GM18870 (cell line): ENCODE data around the gene CYP2R1.
"Not testable (repeated sequence)": the region's sequence is repeated elsewhere in the genome, so short reads cannot be mapped to it uniquely, and the experiment has no call there.

Experiments
- ATAC-seq: cut with Tn5 transposase; IDR thresholded peaks from one replicate; pipeline ENCODE4 v1.9.1; 2021; ENCODE audit warnings: moderate library complexity; ENCODE audit not compliant: unreplicated experiment

CYP2R1 gene

DNA sequence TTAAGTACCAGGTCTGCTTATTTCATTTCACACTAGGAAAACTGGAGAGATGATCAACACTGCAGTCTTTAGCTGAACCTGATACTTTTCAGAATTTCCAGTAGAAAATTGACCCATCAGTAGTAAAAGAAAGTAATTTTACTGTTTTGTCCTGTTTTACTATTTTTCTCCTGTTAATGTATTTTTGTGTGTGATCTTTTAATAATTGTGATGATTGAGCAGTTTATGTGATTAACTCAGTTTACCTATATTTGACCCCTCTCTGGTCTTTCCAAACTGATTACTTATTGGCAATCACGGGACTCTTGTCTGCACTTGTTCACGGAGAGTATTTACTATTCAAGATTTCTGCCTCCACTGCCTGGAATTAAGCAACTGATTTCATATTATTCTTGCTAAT is 546 bp upstream of the CYP2R1 start:
- no peak for ATAC-seq

DNA sequence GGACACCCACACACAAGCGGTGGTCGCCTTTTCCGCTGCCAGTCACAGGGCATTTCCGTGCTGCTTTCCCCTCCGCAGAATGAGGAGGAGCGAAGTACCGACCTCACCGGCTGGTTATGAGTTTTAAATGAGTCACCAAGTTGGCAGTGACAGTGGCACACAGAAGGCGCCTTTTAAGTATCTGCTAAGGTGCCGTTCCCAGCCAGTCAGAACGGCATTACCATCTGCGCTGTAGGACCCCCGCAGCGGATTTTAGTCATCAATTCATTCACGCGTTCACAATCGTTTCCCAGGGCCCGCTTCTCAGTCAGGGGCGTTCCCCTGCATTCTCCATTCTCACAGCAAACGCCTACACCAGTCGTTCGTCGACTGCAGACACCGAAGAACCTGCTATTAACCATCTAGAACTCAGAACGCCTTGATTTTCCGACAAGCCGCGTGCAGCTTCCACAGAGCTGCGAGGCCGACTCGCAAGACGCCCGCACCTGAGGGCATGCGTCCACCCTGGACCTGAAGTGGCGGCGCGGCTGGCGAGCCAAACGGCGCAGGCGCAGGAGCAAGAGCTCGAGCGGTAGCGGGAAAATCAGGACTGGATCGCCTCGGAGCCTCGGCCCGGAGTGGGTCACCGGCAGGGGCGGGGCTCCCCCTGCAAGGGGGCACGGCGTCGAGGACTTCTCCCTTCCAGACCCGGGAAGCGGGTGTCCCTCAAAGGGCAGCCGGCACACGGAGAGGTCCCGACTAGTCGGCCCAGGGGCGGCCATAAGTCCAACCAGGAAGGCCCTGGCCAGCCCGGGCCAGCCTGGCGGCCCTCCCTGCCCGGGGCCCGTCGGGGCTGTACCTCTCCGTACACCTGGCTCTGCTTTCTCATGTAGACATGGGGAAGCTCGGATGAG is 642 bp downstream of the CYP2R1 start:
- ATAC-seq: peak; percentile 45

DNA sequence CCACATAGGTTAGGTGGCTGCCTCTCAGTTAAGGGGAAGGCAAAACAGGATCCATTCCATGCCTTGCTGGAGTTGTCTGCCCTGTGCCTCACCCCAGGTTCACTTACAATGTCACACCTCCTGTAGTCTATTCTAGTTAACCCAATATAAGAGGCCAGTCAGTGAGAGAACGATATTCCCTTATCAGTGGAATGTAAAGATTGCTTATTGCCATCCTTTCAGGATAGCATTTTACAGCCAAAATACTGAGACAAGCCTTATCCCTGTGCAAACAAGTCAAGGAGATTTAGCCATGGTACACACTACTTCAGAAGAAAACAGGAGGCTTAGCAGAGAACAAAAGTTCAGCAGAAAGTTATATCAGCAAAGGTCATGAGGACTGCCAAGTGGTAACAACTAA is 5.5 kb downstream of the CYP2R1 start:
- ATAC-seq: no peak

DNA sequence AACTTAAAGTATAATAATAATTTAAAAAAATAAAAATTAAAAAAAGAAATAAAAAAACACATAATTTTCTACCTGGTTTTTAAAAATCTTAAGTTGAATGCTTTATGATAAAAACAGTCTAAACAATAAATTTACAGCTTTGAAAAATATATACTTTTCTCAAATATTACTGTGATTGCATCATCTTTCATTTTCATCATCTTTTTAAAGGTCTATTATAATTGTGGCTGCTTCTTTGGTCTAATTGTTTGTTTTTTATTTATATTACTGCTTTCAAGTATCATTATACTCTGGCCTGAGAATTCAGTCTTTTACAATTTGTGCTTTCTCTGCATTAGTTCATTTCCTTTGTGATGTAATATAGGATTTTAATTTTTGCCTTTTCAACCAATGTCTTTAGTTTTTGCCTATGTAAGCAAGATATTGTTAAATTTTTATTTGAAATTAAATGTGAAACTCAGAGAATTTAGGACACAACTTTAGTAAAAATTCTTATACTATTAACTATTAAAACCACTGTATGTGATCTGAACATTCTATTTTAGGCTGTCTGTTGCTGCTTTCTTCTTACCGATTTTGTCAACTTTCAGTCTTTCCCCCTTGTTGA is 7.3 kb downstream of the CYP2R1 start:
- no peak for ATAC-seq

DNA sequence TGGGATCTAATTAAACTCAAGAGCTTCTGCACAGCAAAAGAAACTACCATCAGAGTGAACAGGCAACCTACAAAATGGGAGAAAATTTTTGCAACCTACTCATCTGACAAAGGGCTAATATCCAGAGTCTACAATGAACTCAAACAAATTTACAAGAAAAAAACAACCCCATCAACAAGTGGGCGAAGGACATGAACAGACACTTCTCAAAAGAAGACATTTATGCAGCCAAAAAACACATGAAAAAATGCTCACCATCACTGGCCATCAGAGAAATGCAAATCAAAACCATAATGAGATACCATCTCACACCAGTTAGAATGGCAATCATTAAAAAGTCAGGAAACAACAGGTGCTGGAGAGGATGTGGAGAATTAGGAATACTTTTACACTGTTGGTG is 8.3 kb downstream of the CYP2R1 start:
- ATAC-seq: not testable (repeated sequence)

DNA sequence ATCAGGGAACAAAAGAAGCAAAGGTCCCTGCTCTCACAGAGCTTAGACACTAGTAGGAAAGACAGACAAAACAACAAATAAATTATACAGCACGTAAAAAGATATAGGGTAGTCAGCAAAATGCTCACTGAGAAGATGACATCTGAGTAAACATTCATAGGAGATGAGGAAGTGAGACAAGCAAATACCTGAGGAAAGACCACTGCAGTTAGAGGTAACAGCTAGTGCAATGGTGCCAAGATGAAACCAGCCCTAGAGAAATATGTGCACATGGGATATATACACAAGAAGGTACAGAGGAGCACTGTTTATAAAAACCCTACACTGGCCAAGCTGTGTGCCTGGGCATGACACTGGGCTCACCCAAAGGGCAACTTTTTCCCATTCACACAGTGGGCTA is 9.8 kb downstream of the CYP2R1 start:
- ATAC-seq: no peak

DNA sequence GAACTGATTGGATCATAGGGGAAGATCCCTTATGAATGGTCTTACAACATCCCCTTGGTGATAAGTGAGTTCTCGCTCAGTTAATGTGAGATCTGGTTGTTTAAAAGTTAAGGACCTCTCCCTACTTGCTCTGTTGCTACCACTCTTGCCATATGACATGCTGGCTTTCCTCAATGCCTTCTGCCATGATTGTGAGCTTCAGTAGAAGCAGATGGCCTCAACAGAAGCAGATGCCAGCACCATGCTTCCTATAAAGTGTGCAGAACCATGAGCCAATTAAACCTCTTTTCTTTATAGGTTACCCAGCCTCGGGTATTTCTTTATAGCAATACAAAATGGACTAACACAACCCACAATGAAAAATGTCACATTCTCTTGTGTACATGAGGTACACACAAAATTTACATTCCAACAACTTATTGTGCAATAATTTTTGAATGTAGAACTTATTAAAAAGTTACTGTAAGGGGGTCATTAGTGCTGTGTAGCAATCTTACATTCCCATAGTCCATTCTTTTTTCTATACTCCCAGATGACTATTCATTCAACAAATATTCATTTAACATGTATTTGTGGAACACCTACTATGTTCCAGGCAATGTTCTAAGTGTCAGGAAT is 10.3 kb downstream of the CYP2R1 start:
- no peak for ATAC-seq

DNA sequence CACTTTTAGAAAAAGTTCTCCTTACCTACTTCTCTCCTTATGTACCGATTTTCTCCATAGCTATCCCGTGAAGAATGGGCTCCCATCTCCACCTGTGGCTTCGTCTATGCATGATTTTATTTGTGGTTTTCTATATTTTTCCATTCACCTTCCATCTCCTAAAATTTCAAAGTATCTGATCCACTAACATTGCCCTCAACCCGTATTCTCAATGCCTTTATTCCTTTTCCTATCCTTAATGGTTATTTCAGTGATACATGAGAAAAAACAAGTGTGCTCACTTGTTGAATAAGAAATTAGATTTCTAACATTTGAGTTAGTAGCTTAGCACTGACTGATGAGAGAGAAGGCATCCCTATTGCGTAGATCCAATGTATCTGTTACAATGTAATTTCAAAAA is 16.9 kb downstream of the CYP2R1 start:
- no peak for ATAC-seq

DNA sequence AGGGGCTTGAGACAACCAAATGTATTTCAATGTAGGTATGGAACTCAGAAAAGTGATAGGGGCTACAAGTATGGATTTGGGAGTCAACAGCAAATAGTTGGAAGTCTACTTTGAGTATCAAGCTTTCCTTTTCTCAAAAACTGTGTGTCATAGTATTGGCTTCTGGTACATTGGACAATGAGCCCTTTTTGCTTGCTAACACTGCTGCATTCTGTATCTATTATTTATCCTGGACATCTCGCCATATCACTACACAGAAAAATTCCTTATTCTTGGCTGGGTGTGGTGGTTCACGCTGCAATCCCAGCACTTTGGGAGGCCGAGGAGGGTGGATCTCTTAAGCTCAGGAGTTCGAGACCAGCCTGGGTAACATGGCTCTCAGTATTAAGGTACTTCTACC is 18.4 kb downstream of the CYP2R1 start:
- no peak for ATAC-seq

DNA sequence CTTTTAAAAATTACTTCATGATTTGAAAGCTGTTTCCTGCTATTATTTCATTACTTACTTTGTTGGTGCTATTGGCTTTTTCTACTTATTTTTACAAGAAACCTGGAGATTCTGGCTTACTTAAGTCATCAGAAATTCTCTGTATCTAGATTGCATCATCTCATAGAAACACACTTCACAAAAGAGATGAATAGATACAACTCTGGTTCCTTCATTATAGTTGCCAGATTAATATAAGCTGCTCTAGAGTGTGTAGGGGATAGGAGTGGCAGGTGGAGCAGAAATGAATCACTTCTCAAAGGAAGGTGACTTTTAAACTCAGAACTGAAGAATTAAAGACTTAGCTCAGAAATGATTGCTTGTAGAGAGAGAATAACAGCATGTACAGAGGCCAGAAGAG is 20.0 kb downstream of the CYP2R1 start:
- ATAC-seq: no peak

DNA sequence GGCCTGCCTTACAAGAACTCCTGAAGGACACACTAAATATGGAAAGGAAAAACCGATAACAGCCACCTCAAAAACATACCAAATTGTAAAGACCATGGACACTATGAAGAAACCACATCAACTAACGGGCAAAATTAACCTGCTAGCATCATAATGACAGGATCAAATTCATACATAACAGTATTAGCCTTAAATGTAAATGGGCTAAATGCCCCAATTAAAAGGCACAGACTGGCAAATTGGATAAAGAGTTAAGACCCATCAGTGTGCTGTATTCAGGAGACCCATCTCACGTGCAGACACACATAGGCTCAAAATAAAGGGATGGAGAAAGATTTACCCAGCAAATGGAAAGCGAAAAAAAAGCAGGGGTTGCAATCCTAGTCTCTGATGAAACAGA is 28.3 kb downstream of the CYP2R1 start:
- ATAC-seq: not testable (repeated sequence)

DNA sequence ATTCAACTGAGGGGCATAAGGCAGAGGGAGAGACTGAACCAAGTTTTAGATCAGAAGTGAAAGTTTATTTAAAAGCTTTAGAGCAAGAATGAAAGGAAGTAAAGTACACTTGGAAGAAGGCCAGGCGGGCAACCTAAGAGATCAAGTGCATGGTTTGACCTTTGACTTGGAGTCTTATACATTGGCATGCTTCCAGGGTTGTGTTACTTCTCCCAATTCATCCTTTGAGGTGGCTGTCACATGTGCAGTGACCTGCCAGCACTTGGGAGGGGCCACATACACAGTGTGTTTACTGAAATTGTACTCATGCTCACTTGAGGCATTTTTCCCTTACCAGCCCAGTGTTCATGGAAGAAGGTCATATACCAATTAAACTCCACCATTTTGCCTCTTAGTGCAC is 30.4 kb downstream of the CYP2R1 start:
- no peak for ATAC-seq

DNA sequence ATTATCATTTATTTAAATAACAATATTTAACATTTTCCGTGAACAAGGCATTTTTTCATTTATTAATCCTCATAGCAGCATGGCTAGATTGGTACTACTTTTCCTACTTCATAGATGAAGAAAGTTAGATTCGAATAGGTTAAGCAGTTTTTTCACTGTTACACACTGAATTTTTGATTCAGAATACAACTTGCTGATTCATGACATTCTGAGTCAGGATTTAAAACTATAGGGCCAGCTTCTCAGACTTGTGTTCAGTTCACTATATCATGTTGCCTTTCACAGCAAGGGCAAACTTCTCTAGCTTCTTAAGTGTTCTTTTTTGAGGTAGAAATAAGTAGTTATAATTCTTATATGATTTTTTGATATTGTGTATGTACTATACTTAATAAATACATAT is 31.5 kb downstream of the CYP2R1 start:
- no peak for ATAC-seq

DNA sequence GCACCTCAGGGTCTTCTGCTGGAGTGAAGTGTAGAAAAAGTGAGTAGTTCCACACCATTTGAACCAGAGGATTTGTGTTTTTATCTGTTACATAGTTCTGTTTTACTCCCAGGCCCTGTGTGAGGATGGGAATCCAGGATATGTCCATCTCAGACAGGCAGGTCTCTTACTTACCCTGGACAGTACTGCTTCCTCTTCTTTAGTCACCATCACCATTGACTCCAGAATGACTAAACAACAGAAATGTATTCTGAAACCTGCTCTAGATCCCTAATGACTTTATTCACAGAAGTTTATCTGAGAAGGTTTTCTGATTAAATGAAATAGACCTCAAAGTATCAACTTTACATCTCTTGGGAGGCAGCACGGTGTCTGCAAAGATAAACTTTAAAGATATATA is 33.6 kb downstream of the CYP2R1 start:
- no peak for ATAC-seq

DNA sequence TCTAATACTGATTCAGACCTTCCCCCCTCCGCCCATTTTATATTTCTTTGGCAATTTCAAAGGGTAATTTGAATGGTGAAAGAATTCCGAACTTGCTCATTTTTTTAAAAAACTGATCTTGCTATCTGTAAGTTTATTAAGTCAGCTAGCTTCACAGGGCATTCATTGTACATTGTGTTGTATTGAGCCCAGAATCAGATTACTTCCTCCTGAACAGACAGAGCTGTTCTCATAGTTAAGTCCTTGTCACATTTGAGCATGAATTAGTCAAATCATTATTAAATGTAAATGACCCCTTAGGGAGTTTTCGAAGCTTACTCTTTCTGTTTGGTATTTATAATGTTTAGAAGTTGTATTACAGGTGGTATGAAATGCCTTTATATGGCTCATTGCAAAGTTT is 34.4 kb downstream of the CYP2R1 start:
- ATAC-seq: no peak

DNA sequence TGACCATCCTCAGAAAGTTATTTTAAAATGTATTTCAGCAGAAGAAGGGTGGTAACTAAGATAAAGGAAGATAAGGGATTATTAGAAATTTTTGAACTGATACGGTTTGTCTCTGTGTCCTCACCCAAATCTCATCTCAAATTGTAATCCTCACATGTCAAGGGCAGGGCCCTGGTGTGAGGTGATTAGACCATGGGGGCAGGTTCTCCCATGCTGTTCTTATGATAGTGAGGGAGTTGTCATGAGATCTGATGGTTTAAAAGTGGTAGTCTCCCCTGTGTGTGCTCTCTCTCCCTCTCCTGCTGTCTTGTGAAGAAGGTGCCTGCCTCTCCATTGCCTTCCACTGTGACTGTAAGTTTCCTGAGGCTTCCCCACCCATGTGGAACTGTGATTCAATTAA is 36.1 kb downstream of the CYP2R1 start:
- no peak for ATAC-seq

DNA sequence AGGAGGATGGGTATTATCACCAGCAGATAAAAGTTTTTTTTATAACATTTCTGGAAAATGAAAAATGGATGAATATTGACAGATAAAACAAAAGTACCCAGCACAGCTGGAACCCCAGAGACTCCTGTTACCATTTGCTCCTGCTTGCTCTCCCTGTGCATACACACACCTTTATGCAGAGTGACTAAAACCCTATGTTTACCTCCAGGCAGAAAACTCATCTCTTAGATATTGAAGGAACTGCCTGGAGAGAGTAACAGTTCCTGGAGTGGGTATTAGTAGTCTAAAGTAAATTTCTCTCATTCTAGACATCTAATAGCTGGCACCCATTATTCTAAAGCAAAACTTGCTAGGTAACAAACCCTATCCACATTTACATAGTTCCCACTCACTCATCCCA is 38.0 kb downstream of the CYP2R1 start:
- no peak for ATAC-seq

DNA sequence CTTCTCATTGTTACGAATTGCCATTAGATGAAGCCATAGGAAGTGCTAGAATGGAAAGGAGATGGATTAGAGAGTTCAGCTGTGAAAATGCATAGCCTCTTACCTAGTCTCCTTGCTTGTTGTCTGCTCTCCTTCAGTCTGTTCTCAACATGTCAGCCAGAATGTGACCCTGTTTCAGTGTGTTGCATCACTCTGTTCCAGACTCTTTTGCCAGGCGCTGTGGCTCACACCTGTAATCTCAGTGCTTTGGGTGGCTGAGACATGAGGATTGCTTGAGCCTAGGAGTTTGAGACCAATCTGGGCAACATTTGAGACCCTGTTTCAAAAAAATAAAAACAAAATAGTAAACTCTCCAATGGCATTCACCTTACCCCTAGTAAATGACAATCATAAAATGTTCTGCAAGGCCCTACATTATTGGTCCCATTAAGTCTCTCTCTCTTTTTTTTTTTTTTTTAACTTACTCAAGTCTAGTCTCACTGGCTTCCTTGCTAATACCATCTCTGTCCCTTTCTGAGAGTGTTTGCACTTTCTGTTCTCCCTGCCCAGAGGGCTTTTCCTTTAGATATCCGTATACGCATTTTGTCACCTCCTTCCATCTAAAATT is 39.4 kb downstream of the CYP2R1 start:
- ATAC-seq: no peak

DNA sequence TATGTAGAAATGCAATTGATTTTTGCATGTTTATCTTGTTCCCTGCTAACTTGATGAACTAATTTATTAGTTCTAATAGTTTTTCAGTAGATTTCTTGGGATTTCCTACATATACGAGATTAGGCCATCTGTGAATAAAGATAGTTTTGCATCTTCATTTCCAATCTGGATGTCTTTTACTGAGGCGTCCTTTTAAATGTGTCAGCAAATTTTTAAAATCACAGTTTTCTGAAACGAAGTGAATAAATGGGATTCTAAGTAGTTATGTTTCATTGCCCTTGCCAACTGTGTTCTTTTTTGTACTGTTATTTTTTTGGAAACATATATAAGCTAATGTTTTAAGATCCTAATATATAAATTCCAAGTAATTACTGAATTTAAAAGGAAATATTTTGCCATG is 50.0 kb downstream of the CYP2R1 start:
- no peak for ATAC-seq

DNA sequence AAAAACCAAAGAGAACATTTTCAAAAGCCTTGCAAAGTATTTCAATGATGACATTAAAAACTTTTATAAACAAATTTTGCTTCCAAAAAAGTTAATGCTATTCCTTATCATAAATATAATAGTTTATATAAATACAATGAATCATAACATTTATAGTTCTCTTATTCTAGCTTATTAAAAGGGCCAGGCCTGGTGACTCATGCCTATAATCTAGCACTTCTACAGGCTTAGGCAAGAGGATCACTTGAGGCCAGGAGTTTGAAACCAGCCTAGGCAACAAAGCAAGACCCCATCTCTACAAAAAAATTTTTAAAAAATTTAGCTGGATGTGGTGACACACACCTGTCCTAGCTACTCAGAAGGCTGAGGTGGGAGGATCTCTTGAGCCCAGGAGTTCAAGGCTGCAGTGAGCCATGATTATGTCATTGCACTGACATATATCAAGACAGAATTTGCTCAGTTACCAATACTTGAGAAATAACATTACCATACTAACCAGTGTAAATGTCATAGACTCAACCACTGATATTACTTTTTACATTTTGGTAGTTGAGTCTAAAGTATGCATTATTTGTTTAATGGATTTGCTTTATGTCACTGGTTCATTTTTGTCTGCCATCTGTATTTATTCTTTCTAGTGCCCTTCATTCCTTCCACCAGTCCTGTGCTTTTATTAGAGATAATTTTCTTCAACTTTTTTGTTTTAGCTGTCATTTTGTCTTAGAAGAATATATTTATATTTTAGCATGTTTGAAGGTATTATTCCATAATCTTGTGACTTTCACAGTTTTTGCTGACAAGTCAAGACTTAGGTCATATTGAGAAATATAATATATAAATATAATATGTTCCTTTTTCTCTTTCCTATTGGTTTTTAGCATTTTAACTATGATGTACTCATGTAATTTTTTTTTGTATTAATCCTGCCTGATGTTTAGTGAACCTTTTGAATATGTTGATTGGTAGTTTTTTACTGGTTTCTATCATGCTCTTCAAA is 56.2 kb downstream of the CYP2R1 start:
- ATAC-seq: no peak
